Measurements from ENCODE around the gene PLXNA4. TPM values are rescaled to one million over a fixed set of nuclear protein-coding genes. Genes with fewer than 3 reads are reported as not detected.

Gene PLXNA4
- total RNA-seq, 1 experiment from 2014 or later, result 0.81 TPM

DNA sequence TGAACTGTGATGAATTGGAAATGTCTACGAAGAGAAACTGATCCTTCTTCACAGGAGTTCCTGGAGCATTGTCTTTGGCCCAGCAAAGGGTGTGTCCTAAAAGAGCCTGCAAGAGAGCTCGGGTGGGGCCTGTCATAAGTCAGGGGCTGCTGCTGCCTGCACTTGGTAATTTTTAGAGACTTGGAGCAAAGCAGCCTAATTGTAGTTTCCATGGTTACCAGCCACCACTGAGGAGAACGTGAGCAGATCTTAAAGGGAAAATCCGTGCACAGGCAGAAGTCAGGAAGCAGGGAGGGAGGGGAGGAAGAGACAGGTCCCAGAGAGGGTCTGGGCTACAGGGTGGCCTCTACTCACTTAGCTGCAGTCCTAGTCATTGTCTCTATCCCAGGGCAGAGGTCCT lies 463.6 kb downstream of the PLXNA4 start (continued):
- TF ChIP-seq, protein P1, sequence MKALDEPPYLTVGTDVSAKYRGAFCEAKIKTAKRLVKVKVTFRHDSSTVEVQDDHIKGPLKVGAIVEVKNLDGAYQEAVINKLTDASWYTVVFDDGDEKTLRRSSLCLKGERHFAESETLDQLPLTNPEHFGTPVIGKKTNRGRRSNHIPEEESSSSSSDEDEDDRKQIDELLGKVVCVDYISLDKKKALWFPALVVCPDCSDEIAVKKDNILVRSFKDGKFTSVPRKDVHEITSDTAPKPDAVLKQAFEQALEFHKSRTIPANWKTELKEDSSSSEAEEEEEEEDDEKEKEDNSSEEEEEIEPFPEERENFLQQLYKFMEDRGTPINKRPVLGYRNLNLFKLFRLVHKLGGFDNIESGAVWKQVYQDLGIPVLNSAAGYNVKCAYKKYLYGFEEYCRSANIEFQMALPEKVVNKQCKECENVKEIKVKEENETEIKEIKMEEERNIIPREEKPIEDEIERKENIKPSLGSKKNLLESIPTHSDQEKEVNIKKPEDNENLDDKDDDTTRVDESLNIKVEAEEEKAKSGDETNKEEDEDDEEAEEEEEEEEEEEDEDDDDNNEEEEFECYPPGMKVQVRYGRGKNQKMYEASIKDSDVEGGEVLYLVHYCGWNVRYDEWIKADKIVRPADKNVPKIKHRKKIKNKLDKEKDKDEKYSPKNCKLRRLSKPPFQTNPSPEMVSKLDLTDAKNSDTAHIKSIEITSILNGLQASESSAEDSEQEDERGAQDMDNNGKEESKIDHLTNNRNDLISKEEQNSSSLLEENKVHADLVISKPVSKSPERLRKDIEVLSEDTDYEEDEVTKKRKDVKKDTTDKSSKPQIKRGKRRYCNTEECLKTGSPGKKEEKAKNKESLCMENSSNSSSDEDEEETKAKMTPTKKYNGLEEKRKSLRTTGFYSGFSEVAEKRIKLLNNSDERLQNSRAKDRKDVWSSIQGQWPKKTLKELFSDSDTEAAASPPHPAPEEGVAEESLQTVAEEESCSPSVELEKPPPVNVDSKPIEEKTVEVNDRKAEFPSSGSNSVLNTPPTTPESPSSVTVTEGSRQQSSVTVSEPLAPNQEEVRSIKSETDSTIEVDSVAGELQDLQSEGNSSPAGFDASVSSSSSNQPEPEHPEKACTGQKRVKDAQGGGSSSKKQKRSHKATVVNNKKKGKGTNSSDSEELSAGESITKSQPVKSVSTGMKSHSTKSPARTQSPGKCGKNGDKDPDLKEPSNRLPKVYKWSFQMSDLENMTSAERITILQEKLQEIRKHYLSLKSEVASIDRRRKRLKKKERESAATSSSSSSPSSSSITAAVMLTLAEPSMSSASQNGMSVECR (CRISPR knock-in tag; IDR thresholded peaks at IDR 0.05; ENCODE audit: borderline replicate concordance), result no peak
- TF ChIP-seq FOXJ3 (CRISPR knock-in tag; IDR thresholded peaks at IDR 0.05; ENCODE audit: borderline replicate concordance), result no peak
- TF ChIP-seq, protein P2, sequence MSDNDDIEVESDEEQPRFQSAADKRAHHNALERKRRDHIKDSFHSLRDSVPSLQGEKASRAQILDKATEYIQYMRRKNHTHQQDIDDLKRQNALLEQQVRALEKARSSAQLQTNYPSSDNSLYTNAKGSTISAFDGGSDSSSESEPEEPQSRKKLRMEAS (CRISPR knock-in tag; IDR thresholded peaks at IDR 0.05), result no peak

DNA sequence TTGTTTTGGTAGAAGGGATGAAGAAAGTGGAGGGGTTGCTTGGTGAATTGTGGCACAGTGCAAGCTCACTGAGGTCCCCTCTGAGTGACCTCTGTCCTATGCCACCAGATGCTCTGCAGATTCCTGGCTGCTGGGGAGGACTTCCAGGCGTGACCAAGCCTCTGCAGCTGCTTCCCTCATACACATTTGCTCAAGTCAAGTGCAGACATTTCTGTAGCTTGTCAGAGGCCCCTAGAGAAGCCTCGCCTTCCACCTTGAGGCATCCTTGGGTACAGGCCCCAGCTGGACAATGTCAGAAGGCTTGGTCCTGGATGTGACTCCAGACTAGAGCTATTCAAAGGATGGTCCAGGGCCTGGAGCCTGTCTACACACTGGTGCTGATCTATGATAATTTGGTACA lies 464.2 kb downstream of the PLXNA4 start:
- Mint-ChIP-seq H3K27ac (no peak overlapping the region), H3K36me3 (no peaks in the 10 kb centered on the region), H3K4me3 (no peak overlapping the region), H3K4me1 (peaks cover 6% of the 10 kb centered on the region), H3K9me3 (no peaks in the 10 kb centered on the region), H3K27me3 (ENCODE audit: low read depth) (no peaks in the 10 kb centered on the region)
- DNase-seq (ENCODE audit: low spot score) (no peak), ATAC-seq (no peak)
- ChIA-PET CTCF (interaction anchor here (1.2 kb wide), 1 partner anchor 167 kb away, joined by 3 read pairs; no protein-coding TSS in a partner anchor), POLR2A (no interaction called here)
- no peak for TF ChIP-seq SP1 (CRISPR knock-in tag; conservative IDR thresholded peaks at IDR 0.05)
- TF ChIP-seq, protein P3, sequence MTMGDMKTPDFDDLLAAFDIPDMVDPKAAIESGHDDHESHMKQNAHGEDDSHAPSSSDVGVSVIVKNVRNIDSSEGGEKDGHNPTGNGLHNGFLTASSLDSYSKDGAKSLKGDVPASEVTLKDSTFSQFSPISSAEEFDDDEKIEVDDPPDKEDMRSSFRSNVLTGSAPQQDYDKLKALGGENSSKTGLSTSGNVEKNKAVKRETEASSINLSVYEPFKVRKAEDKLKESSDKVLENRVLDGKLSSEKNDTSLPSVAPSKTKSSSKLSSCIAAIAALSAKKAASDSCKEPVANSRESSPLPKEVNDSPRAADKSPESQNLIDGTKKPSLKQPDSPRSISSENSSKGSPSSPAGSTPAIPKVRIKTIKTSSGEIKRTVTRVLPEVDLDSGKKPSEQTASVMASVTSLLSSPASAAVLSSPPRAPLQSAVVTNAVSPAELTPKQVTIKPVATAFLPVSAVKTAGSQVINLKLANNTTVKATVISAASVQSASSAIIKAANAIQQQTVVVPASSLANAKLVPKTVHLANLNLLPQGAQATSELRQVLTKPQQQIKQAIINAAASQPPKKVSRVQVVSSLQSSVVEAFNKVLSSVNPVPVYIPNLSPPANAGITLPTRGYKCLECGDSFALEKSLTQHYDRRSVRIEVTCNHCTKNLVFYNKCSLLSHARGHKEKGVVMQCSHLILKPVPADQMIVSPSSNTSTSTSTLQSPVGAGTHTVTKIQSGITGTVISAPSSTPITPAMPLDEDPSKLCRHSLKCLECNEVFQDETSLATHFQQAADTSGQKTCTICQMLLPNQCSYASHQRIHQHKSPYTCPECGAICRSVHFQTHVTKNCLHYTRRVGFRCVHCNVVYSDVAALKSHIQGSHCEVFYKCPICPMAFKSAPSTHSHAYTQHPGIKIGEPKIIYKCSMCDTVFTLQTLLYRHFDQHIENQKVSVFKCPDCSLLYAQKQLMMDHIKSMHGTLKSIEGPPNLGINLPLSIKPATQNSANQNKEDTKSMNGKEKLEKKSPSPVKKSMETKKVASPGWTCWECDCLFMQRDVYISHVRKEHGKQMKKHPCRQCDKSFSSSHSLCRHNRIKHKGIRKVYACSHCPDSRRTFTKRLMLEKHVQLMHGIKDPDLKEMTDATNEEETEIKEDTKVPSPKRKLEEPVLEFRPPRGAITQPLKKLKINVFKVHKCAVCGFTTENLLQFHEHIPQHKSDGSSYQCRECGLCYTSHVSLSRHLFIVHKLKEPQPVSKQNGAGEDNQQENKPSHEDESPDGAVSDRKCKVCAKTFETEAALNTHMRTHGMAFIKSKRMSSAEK (CRISPR knock-in tag; IDR thresholded peaks at IDR 0.05; ENCODE audit: borderline replicate concordance), result no peak
- TF ChIP-seq, protein P4, sequence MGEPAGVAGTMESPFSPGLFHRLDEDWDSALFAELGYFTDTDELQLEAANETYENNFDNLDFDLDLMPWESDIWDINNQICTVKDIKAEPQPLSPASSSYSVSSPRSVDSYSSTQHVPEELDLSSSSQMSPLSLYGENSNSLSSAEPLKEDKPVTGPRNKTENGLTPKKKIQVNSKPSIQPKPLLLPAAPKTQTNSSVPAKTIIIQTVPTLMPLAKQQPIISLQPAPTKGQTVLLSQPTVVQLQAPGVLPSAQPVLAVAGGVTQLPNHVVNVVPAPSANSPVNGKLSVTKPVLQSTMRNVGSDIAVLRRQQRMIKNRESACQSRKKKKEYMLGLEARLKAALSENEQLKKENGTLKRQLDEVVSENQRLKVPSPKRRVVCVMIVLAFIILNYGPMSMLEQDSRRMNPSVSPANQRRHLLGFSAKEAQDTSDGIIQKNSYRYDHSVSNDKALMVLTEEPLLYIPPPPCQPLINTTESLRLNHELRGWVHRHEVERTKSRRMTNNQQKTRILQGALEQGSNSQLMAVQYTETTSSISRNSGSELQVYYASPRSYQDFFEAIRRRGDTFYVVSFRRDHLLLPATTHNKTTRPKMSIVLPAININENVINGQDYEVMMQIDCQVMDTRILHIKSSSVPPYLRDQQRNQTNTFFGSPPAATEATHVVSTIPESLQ (CRISPR knock-in tag; IDR thresholded peaks at IDR 0.05), result no peak
- TF ChIP-seq GRHL2 (CRISPR knock-in tag; IDR thresholded peaks at IDR 0.05; ENCODE audit: insufficient replicate concordance, severe bottlenecking), result no peak
- TF ChIP-seq, protein P5, sequence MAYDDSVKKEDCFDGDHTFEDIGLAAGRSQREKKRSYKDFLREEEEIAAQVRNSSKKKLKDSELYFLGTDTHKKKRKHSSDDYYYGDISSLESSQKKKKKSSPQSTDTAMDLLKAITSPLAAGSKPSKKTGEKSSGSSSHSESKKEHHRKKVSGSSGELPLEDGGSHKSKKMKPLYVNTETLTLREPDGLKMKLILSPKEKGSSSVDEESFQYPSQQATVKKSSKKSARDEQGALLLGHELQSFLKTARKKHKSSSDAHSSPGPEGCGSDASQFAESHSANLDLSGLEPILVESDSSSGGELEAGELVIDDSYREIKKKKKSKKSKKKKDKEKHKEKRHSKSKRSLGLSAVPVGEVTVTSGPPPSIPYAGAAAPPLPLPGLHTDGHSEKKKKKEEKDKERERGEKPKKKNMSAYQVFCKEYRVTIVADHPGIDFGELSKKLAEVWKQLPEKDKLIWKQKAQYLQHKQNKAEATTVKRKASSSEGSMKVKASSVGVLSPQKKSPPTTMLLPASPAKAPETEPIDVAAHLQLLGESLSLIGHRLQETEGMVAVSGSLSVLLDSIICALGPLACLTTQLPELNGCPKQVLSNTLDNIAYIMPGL (CRISPR knock-in tag; IDR thresholded peaks at IDR 0.05), result no peak

DNA sequence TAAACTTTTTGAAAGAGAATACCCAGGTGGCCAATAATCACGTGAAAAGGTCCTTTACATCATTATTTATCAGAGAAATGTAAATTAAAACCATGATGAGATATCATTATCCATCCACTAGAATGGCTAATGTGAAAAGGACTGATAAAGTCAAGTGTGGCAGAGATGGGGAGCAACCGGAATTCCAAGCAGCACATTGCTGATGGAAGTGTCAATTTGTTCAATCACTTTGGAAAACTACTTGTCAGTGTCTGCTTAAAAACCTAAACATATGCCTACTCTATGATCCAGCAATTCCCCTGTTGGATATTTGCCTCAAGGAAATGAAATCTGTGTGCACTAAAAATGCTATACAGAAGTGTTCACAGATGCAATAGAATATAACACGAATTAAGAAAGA lies 465.6 kb downstream of the PLXNA4 start:
- Mint-ChIP-seq H3K9me3 (no peaks in the 10 kb centered on the region), H3K4me1 (peaks cover 6% of the 10 kb centered on the region), H3K27me3 (ENCODE audit: low read depth) (no peaks in the 10 kb centered on the region), H3K36me3 (no peaks in the 10 kb centered on the region), H3K27ac (no peak overlapping the region), H3K4me3 (no peak overlapping the region)
- CTCF ChIA-PET, result interaction anchor here (0.5 kb wide), 1 partner anchor 14 kb away, joined by 3 read pairs; no protein-coding TSS in a partner anchor
- POLR2A ChIA-PET, result interaction anchor here (0.6 kb wide), 1 partner anchor 216 kb away, joined by 3 read pairs; no protein-coding TSS in a partner anchor
- ATAC-seq, result no peak
- no peak for DNase-seq (ENCODE audit: low spot score)
- TF ChIP-seq GRHL2 (CRISPR knock-in tag; IDR thresholded peaks at IDR 0.05; ENCODE audit: insufficient replicate concordance, severe bottlenecking), result no peak
- TF ChIP-seq, protein P6, sequence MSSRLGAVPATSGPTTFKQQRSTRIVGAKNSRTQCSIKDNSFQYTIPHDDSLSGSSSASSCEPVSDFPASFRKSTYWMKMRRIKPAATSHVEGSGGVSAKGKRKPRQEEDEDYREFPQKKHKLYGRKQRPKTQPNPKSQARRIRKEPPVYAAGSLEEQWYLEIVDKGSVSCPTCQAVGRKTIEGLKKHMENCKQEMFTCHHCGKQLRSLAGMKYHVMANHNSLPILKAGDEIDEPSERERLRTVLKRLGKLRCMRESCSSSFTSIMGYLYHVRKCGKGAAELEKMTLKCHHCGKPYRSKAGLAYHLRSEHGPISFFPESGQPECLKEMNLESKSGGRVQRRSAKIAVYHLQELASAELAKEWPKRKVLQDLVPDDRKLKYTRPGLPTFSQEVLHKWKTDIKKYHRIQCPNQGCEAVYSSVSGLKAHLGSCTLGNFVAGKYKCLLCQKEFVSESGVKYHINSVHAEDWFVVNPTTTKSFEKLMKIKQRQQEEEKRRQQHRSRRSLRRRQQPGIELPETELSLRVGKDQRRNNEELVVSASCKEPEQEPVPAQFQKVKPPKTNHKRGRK (CRISPR knock-in tag; IDR thresholded peaks at IDR 0.05; ENCODE audit: borderline replicate concordance), result no peak
- TF ChIP-seq EMX1 (CRISPR knock-in tag; IDR thresholded peaks at IDR 0.05), result no peak
- TF ChIP-seq, protein P7, sequence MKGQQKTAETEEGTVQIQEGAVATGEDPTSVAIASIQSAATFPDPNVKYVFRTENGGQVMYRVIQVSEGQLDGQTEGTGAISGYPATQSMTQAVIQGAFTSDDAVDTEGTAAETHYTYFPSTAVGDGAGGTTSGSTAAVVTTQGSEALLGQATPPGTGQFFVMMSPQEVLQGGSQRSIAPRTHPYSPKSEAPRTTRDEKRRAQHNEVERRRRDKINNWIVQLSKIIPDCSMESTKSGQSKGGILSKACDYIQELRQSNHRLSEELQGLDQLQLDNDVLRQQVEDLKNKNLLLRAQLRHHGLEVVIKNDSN (CRISPR knock-in tag; IDR thresholded peaks at IDR 0.05), result no peak
- TF ChIP-seq PRRX2 (CRISPR knock-in tag; IDR thresholded peaks at IDR 0.05), result no peak
- TF ChIP-seq ZNF138 (CRISPR knock-in tag; conservative IDR thresholded peaks at IDR 0.05), result no peak
- TF ChIP-seq, protein P8, sequence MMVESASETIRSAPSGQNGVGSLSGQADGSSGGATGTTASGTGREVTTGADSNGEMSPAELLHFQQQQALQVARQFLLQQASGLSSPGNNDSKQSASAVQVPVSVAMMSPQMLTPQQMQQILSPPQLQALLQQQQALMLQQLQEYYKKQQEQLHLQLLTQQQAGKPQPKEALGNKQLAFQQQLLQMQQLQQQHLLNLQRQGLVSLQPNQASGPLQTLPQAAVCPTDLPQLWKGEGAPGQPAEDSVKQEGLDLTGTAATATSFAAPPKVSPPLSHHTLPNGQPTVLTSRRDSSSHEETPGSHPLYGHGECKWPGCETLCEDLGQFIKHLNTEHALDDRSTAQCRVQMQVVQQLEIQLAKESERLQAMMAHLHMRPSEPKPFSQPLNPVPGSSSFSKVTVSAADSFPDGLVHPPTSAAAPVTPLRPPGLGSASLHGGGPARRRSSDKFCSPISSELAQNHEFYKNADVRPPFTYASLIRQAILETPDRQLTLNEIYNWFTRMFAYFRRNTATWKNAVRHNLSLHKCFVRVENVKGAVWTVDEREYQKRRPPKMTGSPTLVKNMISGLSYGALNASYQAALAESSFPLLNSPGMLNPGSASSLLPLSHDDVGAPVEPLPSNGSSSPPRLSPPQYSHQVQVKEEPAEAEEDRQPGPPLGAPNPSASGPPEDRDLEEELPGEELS (CRISPR knock-in tag; IDR thresholded peaks at IDR 0.05), result no peak
- no peak for TF ChIP-seq MYBL2 (CRISPR knock-in tag; IDR thresholded peaks at IDR 0.05)

All from WTC11 (cell line).